SIG-M5 (cell line): ENCODE results near the gene HGD.
"Not testable (repeated sequence)": the region's sequence is repeated elsewhere in the genome, so short reads cannot be mapped to it uniquely, and the experiment has no call there.

ENCODE experiments used
- DNase-seq: peaks from one replicate; lab custom pipeline; 2025; lab: John Stamatoyannopoulos, UW

HGD gene

GRCh38 chr3:120678984-120679383 is 3.1 kb downstream of the HGD start:
- DNase-seq = no peak

GRCh38 chr3:120678331-120678947 is 3.6 kb downstream of the HGD start:
- peak; percentile 54 for DNase-seq

- not testable (repeated sequence) for DNase-seq
Observed at GRCh38 chr3:120677193-120677592, 4.8 kb downstream of the HGD start.

- DNase-seq = no peak
Observed at GRCh38 chr3:120673116-120673515, 8.9 kb downstream of the HGD start.

GRCh38 chr3:120670576-120670975 is 11.5 kb downstream of the HGD start:
- no peak for DNase-seq

GRCh38 chr3:120664926-120665325 is 17.1 kb downstream of the HGD start:
- DNase-seq = no peak

- DNase-seq = no peak
Observed at GRCh38 chr3:120661945-120662344, 20.1 kb downstream of the HGD start.

GRCh38 chr3:120661106-120661905 is 20.7 kb downstream of the HGD start:
- DNase-seq = no peak

- no peak for DNase-seq
Observed at GRCh38 chr3:120659834-120660233, 22.2 kb downstream of the HGD start.

GRCh38 chr3:120659285-120659684 is 22.8 kb downstream of the HGD start:
- DNase-seq = no peak

GRCh38 chr3:120652896-120653545 is 29.0 kb downstream of the HGD start:
- DNase-seq = no peak

GRCh38 chr3:120652281-120652680 is 29.8 kb downstream of the HGD start:
- no peak for DNase-seq

- DNase-seq = no peak
Observed at GRCh38 chr3:120650311-120650710, 31.7 kb downstream of the HGD start.

GRCh38 chr3:120649830-120650233 is 32.2 kb downstream of the HGD start:
- no peak for DNase-seq

GRCh38 chr3:120648290-120648689 is 33.7 kb downstream of the HGD start:
- no peak for DNase-seq

GRCh38 chr3:120646771-120647432 is 35.1 kb downstream of the HGD start:
- DNase-seq = no peak

GRCh38 chr3:120645083-120645845 is 36.8 kb downstream of the HGD start:
- no peak for DNase-seq

GRCh38 chr3:120642368-120642948 is 39.6 kb downstream of the HGD start:
- DNase-seq = peak; percentile 16

- DNase-seq = no peak
Observed at GRCh38 chr3:120641696-120642246, 40.3 kb downstream of the HGD start.

- DNase-seq = no peak
Observed at GRCh38 chr3:120640231-120640630, 41.8 kb downstream of the HGD start.

GRCh38 chr3:120638820-120639219 is 43.2 kb downstream of the HGD start:
- DNase-seq = not testable (repeated sequence)
